ENCODE data around the gene NET1.
A peak's percentile ranks its signal among the peaks of the same experiment; 100 is the strongest.

The NET1 gene

GRCh38 chr10:5440206-5440605, 27.8 kb downstream of the NET1 start:
- TF ChIP-seq CTCF (IDR thresholded peaks at IDR 0.05) = no peak

- no peak for TF ChIP-seq CTCF (IDR thresholded peaks at IDR 0.05)
These were observed 28.7 kb downstream of the NET1 start for GRCh38 chr10:5441106-5441505.

GRCh38 chr10:5442065-5442989, 30.0 kb downstream of the NET1 start:
- TF ChIP-seq CTCF (IDR thresholded peaks at IDR 0.05) = peak; percentile 81

- TF ChIP-seq CTCF (IDR thresholded peaks at IDR 0.05) = no peak
These were observed 30.6 kb downstream of the NET1 start for GRCh38 chr10:5442990-5443370.

GRCh38 chr10:5443429-5443828, 31.1 kb downstream of the NET1 start:
- no peak for TF ChIP-seq CTCF (IDR thresholded peaks at IDR 0.05)

- TF ChIP-seq CTCF (IDR thresholded peaks at IDR 0.05) = no peak
These were observed 32.6 kb downstream of the NET1 start for GRCh38 chr10:5445006-5445405.

GRCh38 chr10:5446390-5446926, 34.1 kb downstream of the NET1 start:
- no peak for TF ChIP-seq CTCF (IDR thresholded peaks at IDR 0.05)

All from LNCAP (cell line).